KOPT-K1 (cell line): ENCODE measurements around the gene MARCHF10.
"Not testable (repeated sequence)": the region's sequence is repeated elsewhere in the genome, so short reads cannot be mapped to it uniquely, and the experiment has no call there.

Source experiments
- H3K27ac ChIP-seq: fragments of 200-600 bp; sonication (generic); 2 replicates; pipeline ENCODE4 v1.5.1; 2016; ENCODE audit warnings: antibody characterized with exemption, mild to moderate bottlenecking, low read depth, low read length; ENCODE audit not compliant: poor library complexity, severe bottlenecking
- H3K36me3 ChIP-seq: fragments of 200-600 bp; sonication (generic); 2 replicates; pipeline ENCODE4 v1.5.1; 2017; ENCODE audit warnings: antibody characterized with exemption, mild to moderate bottlenecking, low read length, moderate library complexity; ENCODE audit not compliant: insufficient read depth
- H3K9me3 ChIP-seq: fragments of 200-600 bp; sonication (generic); 2 replicates; pipeline ENCODE4 v1.5.1; 2017; ENCODE audit warnings: antibody characterized with exemption, low read length, mild to moderate bottlenecking; ENCODE audit not compliant: insufficient read depth, poor library complexity, severe bottlenecking

The MARCHF10 gene

DNA sequence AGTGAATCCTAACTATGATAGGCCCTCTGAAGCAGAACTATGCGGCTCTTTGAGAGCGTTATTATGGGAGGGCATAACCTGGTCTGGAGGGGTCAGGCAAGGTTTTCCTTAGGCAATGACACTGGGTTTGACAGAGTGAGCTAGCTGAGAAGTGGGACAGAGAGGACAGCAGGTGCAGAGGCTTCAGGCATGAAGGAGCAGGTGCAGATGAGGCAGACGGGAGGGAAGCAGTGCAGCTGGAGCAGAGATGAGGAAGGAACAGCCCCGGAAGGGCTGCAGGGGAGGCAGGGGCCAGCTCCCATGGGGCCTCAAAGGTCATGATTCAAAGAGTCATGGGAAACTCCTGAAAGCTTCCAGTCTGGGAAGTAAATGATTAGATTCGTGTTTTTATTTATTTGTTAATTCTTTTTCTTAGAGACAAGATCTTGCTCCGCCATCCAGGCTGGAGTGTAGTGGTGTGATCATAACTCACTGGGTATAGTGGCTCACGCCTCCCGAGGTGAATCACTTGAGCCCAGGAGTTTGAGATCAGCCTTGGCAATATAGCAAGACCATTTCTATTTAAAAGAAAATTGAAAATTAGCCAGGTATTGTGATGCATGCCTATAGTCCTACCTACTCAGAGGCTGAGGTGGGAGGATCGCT lies 5.4 kb downstream of the MARCHF10 start:
- H3K27ac ChIP-seq = no peak overlapping the region
- no peaks in the 10 kb centered on the region for H3K36me3 ChIP-seq
- no peaks in the 10 kb centered on the region for H3K9me3 ChIP-seq

DNA sequence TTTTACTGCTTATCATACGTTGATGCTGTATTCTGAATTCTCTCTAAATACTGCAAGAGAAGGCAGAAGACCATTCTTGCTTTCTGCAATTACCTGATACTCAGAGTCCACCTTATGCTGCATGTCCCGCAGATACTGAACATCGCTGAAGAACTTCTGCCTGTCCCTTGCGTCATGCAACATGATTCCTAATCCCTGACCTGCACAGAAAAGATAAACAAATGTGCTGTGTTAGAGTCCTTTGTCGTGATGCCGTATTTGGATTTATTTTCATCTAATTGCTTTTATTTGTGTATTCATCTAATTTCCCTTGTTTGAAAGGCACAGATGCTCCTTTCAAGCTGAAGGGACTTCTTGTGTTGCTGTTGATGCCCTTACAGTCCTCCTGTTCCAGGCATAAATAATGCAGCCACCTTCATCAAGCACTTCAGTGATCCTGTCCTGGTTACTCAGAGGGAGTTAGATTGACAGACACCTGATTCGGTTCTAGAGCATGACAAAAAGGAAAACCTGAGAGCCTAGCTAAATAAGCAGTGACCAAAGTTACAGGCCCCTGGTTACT lies 6.5 kb downstream of the MARCHF10 start:
- Histone ChIP-seq H3K27ac (no peak overlapping the region), H3K36me3 (no peaks in the 10 kb centered on the region), H3K9me3 (no peaks in the 10 kb centered on the region)

DNA sequence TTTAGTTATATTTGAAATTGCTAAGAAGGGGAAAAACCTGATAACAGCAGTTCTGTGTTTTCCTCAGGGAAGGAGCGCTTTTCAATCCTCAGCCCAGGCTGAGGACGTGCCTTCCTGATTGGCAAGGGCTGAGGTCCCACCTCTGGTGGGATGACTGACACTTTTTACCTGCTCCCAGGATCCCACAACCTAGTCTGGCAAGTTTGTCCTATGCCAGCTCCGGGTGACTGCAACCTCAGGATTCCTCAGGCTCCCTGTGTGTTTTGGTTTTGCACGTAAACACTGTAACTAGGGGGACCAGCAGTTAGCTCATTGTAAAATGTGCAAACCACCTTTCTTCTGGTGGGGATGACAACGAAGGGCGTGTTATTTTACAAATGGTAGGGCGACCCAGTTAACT lies 7.5 kb downstream of the MARCHF10 start:
- H3K9me3 ChIP-seq = no peaks in the 10 kb centered on the region
- H3K36me3 ChIP-seq = no peaks in the 10 kb centered on the region
- no peak overlapping the region for H3K27ac ChIP-seq

DNA sequence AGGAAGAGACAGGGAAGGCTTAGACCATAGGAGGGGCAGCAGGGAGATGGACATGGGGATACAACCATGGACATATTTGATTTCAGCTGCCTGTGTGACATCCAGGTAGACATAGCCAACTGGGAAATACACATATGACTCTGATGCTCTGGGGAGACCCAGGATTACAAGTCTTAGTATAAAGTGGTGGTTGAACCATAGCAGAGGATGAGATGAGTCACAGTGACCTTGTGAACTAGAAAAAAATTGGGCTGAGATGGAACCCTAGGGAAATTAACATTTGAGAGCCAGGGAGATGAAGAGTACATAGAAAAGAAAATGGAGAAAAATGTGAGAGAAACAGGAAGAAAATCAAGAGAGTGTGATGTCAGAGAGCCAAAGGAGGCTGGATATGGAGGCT lies 10.2 kb downstream of the MARCHF10 start:
- Histone ChIP-seq H3K36me3 (no peaks in the 10 kb centered on the region), H3K9me3 (no peaks in the 10 kb centered on the region), H3K27ac (no peak overlapping the region)

DNA sequence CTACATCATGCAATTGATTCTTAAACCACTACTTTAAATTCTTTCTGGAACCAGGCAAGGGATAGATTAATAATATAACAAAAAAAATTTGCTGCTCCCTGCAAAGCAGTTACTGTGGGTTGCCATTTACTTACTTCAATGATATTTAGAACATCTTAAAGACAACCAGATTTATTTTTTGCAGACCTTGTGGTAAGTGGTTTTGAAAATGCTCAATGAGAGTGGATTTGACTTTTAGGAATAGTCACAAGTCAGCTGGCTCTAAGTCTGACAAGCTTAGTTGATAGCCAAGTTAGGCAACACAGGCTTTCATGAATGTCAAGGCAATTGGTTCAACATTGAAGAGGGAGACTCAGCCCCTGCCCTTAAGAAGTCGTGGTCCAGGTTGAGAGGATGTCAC lies 11.8 kb downstream of the MARCHF10 start:
- Histone ChIP-seq H3K9me3 (no peaks in the 10 kb centered on the region), H3K27ac (no peak overlapping the region), H3K36me3 (no peaks in the 10 kb centered on the region)

DNA sequence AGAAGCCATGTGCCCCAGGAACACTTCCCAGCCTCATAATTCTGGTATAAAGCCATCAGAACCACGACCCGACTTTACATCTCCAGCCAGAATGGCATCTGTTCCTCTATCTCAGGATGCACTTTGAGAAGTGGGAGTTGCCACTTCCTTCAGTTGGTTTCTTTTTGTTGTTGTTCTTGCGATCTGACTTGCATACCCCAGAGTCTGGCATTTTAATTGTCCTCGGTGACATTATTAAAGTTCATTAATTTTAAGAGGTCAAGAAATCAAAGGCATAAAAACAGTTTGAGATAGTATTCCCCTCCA lies 13.5 kb downstream of the MARCHF10 start:
- H3K36me3 ChIP-seq = no peaks in the 10 kb centered on the region
- H3K9me3 ChIP-seq = no peaks in the 10 kb centered on the region
- H3K27ac ChIP-seq = no peak overlapping the region

DNA sequence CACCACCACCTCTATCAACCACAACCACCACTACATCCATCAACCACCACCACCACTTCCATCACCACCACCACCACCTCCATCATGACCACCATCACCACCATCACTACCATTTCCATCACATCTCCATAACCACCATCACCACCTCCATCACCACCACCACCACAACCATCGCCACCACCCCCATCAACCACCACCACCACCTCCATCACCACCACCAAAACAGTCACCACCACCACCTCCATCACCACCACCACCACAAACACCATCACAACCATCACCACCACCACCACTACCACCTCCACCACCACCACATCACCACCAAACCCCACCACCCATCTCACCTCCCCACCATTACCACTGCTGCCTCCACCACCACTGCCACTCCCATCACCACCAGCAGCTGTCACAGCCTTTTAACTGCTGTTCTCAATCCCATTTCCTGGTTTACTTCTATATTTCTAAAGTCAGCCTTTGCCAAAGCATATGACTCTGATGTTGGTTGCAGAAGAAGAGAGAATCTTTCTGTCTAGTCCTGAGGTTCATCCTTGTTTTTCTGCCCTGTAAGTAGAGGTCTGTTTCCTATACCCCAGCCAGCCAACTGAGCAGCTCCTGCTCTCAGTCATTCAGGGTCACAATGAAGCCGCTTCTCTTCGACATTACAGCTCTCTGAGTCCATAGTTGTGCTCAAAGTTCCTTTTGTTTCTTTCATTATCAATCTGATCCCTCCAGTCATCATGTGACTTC lies 14.0 kb downstream of the MARCHF10 start:
- Histone ChIP-seq H3K36me3 (no peaks in the 10 kb centered on the region), H3K27ac (no peak overlapping the region), H3K9me3 (no peaks in the 10 kb centered on the region)

DNA sequence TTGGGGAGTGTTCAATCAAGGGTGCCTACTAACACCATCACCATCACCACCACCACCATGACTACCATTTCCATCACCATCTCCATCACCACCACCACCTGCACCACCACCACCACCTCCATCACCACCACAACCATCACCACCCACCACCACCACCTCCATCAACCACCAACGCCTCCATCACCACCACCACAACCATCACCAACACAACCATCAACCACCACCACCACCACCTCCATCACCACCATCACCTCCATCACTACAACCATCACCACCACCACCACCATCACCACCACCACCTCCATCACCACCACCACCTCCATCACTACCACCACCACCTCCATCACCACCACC lies 15.7 kb downstream of the MARCHF10 start:
- Histone ChIP-seq H3K36me3 (no peaks in the 10 kb centered on the region), H3K27ac (no peak overlapping the region), H3K9me3 (no peaks in the 10 kb centered on the region)

DNA sequence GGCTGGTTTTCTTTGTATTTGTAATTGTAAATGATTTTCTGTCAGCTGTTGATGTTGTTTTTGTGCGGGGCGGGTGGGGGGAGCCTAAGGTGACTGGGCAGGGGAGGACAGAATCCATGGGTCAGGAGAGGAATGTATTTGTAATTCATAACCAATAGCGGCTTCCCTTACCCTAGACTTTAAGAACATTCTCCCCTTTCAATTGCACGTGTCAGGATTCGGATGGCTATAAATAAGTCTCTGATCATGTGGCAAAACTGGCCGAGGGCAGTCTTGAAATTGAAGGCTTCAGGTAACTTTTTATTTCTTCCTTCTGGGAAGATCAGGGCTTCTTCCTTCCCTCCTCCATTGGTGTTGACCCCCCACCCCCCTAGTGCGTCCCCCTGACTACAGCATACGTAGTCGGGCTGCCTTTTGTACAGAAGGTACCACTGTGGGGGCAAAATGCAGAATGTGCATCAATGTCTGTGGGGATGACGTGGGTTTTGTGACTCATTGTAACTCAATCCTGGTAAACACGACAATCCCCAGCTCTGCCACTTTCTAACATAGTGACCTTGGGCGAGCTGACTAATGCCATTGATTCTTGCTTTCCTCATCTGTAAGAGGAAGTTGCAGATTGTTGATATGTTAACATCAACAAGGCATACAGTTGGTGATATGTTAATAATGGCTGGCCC lies 16.2 kb downstream of the MARCHF10 start:
- Histone ChIP-seq H3K36me3 (no peaks in the 10 kb centered on the region), H3K9me3 (no peaks in the 10 kb centered on the region), H3K27ac (no peak overlapping the region)

DNA sequence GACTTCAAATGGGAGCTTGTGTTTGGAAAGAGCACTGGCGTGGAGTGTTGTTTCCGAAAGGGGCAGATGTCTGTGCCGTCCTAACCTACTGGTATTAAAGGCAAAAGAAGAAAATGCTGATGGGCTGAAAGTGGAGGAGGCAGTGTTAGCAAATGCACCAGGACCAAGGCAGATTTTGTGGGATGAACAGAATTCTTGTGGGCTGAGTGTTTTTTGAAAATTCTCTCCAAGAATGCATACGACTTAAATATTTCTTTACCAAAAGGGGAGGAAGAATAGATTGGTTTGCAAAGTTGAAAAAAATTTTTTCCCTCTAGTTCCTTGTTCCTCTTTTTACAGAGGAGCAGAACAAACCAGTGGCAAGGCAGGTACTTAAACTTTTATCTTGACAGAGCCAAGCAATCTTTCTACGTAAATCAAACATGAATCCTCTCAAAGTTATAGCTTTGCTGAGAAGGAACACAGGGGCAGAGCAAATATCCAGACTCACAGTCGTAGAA lies 16.8 kb downstream of the MARCHF10 start:
- Histone ChIP-seq H3K36me3 (no peaks in the 10 kb centered on the region), H3K9me3 (no peaks in the 10 kb centered on the region), H3K27ac (no peak overlapping the region)

DNA sequence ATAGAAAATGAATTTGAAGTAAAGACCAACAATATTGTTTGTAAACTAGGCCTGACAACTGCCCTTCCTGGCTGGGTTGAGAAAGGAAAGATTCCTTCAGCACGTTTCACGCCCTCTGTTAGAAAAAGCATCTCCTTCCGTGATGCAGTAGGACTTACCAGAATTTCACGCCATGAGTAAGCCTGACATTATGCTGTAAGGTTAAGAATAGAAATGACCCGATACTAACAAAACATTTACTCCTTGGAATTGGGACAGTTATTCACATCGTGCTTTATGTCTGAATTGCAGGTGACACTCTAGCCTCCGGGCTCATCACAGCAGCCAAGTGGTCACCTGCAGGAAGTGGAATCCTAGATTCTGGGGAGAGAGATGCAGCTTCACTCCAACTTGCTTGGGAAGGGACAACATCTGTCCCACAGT lies 17.5 kb downstream of the MARCHF10 start:
- no peak overlapping the region for H3K27ac ChIP-seq
- H3K9me3 ChIP-seq = no peaks in the 10 kb centered on the region
- H3K36me3 ChIP-seq = no peaks in the 10 kb centered on the region

DNA sequence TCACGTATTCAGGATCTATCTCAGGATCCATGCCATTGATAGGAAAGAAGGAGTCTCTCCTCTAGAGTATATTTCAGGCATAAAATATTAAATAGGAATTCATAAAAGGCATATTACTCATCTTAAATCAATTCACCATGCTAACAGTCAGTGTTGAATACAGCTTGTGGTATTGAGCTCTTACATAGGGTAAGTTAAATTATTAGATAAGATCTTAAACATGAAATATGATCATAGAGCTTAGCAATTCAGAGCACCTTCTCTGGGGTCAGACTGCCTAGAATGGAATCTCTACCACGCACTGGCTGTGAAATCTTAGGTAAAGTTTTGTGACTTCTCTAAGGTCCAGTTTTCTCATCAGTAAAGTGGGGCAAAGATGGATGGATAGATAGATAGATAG lies 20.7 kb downstream of the MARCHF10 start:
- H3K27ac ChIP-seq = no peak overlapping the region
- peaks cover 6% of the 10 kb centered on the region for H3K9me3 ChIP-seq
- no peaks in the 10 kb centered on the region for H3K36me3 ChIP-seq

DNA sequence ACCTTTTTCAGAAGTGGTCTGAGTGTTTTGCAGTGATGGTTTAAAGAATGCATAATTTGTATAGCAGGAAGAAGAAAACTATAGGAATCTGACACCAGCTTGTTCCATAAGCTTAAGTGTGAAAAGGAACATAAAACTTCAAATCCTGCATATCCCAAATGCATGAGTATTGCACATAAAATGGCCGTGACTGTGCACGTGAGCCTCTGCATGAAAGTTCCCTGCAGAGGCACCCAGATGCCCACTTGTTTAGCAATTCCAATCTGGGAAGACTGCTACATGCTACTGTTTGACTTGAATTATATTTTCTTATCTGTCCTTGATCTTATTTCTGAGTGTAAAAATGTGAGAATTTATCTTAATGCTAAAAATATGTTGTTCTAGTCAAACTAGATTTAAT lies 21.5 kb downstream of the MARCHF10 start:
- peaks cover 6% of the 10 kb centered on the region for H3K9me3 ChIP-seq

DNA sequence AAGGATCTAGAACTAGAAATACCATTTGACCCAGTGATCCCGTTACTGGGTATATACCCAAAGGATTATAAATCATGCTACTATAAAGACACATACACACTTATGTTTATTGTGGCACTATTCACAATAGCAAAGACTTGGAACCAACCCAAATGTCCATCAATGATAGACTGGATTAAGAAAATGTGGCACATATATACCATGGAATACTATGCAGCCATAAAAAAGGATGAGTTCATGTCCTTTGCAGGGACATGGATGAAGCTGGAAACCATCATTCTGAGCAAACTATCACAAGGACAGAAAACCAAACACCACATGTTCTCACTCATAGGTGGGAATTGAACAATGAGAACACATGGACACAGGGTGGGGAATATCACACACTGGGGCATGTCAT lies 22.1 kb downstream of the MARCHF10 start:
- H3K36me3 ChIP-seq, H3K9me3 ChIP-seq, H3K27ac ChIP-seq: not testable (repeated sequence)

More for the DNA sequence above, 21.5 kb downstream of the MARCHF10 start:
- no peak overlapping the region for H3K27ac ChIP-seq
- no peaks in the 10 kb centered on the region for H3K36me3 ChIP-seq

DNA sequence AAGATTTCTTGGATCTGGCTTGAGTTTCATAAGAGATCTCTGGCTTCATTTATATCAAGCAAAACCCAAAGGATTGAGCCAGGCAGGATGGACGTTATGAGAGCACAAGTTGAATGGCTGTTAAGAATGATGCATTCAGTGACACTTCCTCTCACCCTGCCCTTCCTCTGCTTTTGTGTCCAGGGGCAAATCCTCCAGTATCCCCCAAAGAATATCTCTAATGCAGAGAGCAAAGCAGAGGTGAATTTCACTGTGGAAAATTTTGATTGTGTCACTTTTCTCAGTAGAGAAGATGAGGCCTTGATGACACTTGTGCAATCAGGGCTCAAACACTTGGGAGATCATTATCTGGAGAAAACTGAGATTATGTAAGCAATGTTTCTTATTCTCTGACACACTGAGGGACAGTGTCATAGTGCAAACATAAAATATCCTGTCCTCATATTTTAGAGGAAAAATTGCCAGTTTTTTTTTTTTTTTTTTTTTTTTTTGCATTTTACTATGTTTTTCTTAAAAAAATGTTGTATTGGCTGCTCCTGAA lies 25.3 kb downstream of the MARCHF10 start:
- H3K27ac ChIP-seq = no peak overlapping the region
- H3K9me3 ChIP-seq = peaks cover 6% of the 10 kb centered on the region
- H3K36me3 ChIP-seq = no peaks in the 10 kb centered on the region
